HG02981 (cell line): ENCODE data around the gene CMSS1.

Experiments
- ATAC-seq: cut with Tn5 transposase; IDR thresholded peaks from one replicate; pipeline ENCODE4 v1.9.1; 2021; ENCODE audit warnings: mild to moderate bottlenecking, moderate library complexity; ENCODE audit not compliant: unreplicated experiment

The CMSS1 gene

GRCh38 chr3:99873269-99874102 lies 55.8 kb downstream of the CMSS1 start:
- peak; percentile 3 for ATAC-seq

GRCh38 chr3:99874237-99875002 lies 56.8 kb downstream of the CMSS1 start:
- ATAC-seq: no peak

- ATAC-seq: no peak
Measured at GRCh38 chr3:99875581-99875928, 57.9 kb downstream of the CMSS1 start.

- peak; percentile 78 for ATAC-seq
Measured at GRCh38 chr3:99875929-99876841, 58.5 kb downstream of the CMSS1 start.

GRCh38 chr3:99877031-99877579 lies 59.4 kb downstream of the CMSS1 start:
- ATAC-seq: no peak

- peak; percentile 57 for ATAC-seq
Measured at GRCh38 chr3:99878005-99878404, 60.3 kb downstream of the CMSS1 start.

- no peak for ATAC-seq
Measured at GRCh38 chr3:99879275-99879674, 61.6 kb downstream of the CMSS1 start.

- ATAC-seq: no peak
Measured at GRCh38 chr3:99881121-99881524, 63.5 kb downstream of the CMSS1 start.

GRCh38 chr3:99882436-99883137 lies 64.9 kb downstream of the CMSS1 start:
- ATAC-seq: no peak

GRCh38 chr3:99883138-99883461 lies 65.4 kb downstream of the CMSS1 start:
- no peak for ATAC-seq

- no peak for ATAC-seq
Measured at GRCh38 chr3:99883693-99884092, 66.0 kb downstream of the CMSS1 start.

- no peak for ATAC-seq
Measured at GRCh38 chr3:99884484-99884883, 66.8 kb downstream of the CMSS1 start.

GRCh38 chr3:99885085-99885484 lies 67.4 kb downstream of the CMSS1 start:
- ATAC-seq: no peak

GRCh38 chr3:99885851-99886250 lies 68.2 kb downstream of the CMSS1 start:
- no peak for ATAC-seq

GRCh38 chr3:99891610-99892285 lies 74.1 kb downstream of the CMSS1 start:
- no peak for ATAC-seq

- no peak for ATAC-seq
Measured at GRCh38 chr3:99892332-99892731, 74.7 kb downstream of the CMSS1 start.

GRCh38 chr3:99895131-99895696 lies 77.6 kb downstream of the CMSS1 start:
- ATAC-seq: no peak

- no peak for ATAC-seq
Measured at GRCh38 chr3:99895703-99896441, 78.2 kb downstream of the CMSS1 start.

GRCh38 chr3:99896482-99896881 lies 78.8 kb downstream of the CMSS1 start:
- ATAC-seq: no peak
